GM23248 (cell line): ENCODE measurements around the gene TNFRSF8.

Experiments
- EZH2 ChIP-seq: fragments of 200-600 bp; sonication (generic); IDR thresholded peaks from 2 replicates; pipeline ENCODE4 v1.6.1; 2018; ENCODE audit warnings: antibody characterized with exemption, mild to moderate bottlenecking; ENCODE audit not compliant: insufficient read depth, poor library complexity, severe bottlenecking
- EZH2phosphoT487 ChIP-seq: fragments of 200-600 bp; sonication (generic); IDR thresholded peaks from 2 replicates; pipeline ENCODE4 v1.6.1; 2018; ENCODE audit warnings: antibody characterized with exemption, moderate library complexity, mild to moderate bottlenecking, low read depth; ENCODE audit not compliant: insufficient read depth

DNA sequence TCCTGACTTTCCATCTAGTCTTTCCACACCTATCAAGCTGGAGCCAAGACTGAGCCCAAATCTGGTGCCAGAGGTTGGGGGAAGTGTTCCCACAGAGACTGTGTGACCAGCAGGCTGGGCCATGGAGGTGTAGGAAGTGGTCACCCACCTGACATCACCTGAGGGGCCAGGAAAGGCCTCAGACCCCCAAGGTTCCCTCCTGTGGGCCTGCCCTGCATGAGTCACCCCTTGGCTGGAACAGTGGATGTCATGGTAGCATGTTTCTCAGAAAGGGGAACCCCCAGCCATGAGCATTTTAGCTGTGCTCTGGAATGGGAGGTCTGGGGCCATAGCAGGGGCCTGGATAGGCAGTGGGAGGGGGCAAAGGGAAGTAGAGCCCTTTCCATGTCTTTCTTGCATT is 5.7 kb upstream of the TNFRSF8 start:
- TF ChIP-seq EZH2 (no peak), EZH2phosphoT487 (no peak)
